Chondrocyte (in vitro differentiated cells): ENCODE measurements around the gene EFCAB9. TPM values are rescaled to one million over a fixed set of nuclear protein-coding genes. Genes with fewer than 3 reads are reported as not detected.

Source experiments
- DNase-seq: peaks from one replicate; pipeline ENCODE4 v3.0.0; 2021; ENCODE audit warnings: mixed read lengths, low spot score
- H3K27ac Mint-ChIP-seq: one replicate; pipeline ENCODE4 v1.8.0; 2021; ENCODE audit warnings: mild to moderate bottlenecking, moderate library complexity, mixed read lengths; ENCODE audit not compliant: unreplicated experiment
- H3K27me3 Mint-ChIP-seq: 2 replicates; pipeline ENCODE4 v1.8.0; 2021; ENCODE audit warnings: low read depth, mixed read lengths
- H3K36me3 Mint-ChIP-seq: 2 replicates; pipeline ENCODE4 v1.8.0; 2021; ENCODE audit warnings: low read depth, mixed read lengths
- H3K4me1 Mint-ChIP-seq: 2 replicates; pipeline ENCODE4 v1.8.0; 2021; ENCODE audit warnings: low read depth, mild to moderate bottlenecking, mixed read lengths
- H3K4me3 Mint-ChIP-seq: one replicate; pipeline ENCODE4 v1.8.0; 2021; ENCODE audit warnings: mild to moderate bottlenecking, moderate library complexity, mixed read lengths; ENCODE audit not compliant: unreplicated experiment
- H3K9me3 Mint-ChIP-seq: 2 replicates; pipeline ENCODE4 v1.8.0; 2021; ENCODE audit warnings: low read depth, mixed read lengths
- total RNA-seq: library from RNA; stranded (reverse); gene quantifications from 3 replicates; pipeline ENCODE4 v1.2.1, GENCODE V29; 2021
- TF ChIP-seq, protein P1 (sequence below): fragments of 200-600 bp; sonication (generic); IDR thresholded peaks from 2 replicates; pipeline ENCODE4 v1.5.0; 2021; ENCODE audit warnings: antibody characterized with exemption, mild to moderate bottlenecking, moderate library complexity

The EFCAB9 gene
- total RNA-seq, 1 donor from 2014 or later = not detected

DNA sequence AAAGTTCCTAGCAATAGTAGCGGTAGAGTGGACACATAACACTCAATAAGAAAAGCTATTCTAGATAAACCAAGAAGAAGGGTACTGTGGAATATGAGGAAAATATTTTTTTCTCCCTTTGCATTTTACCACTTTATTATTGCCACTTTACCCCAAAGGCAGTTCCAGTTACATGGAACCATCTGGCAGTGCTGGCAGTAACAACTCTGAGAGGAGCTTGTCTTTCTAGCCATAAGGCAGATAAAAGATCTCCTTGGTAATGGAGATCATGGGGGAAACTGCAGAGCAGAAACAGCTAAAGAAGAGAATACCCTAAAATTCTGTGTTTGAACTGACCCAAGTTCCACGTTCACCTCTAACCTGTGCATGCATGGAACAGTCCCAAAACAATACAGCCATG lies 51.1 kb downstream of the EFCAB9 start:
- TF ChIP-seq, protein P1, sequence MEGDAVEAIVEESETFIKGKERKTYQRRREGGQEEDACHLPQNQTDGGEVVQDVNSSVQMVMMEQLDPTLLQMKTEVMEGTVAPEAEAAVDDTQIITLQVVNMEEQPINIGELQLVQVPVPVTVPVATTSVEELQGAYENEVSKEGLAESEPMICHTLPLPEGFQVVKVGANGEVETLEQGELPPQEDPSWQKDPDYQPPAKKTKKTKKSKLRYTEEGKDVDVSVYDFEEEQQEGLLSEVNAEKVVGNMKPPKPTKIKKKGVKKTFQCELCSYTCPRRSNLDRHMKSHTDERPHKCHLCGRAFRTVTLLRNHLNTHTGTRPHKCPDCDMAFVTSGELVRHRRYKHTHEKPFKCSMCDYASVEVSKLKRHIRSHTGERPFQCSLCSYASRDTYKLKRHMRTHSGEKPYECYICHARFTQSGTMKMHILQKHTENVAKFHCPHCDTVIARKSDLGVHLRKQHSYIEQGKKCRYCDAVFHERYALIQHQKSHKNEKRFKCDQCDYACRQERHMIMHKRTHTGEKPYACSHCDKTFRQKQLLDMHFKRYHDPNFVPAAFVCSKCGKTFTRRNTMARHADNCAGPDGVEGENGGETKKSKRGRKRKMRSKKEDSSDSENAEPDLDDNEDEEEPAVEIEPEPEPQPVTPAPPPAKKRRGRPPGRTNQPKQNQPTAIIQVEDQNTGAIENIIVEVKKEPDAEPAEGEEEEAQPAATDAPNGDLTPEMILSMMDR = no peak
- H3K27me3 Mint-ChIP-seq = no peaks in the 10 kb centered on the region
- peaks cover 18% of the 10 kb centered on the region for H3K4me1 Mint-ChIP-seq
- H3K9me3 Mint-ChIP-seq = no peaks in the 10 kb centered on the region
- H3K4me3 Mint-ChIP-seq = no peak overlapping the region
- no peak overlapping the region for H3K27ac Mint-ChIP-seq
- peaks cover 3% of the 10 kb centered on the region for H3K36me3 Mint-ChIP-seq
- DNase-seq = no peak

DNA sequence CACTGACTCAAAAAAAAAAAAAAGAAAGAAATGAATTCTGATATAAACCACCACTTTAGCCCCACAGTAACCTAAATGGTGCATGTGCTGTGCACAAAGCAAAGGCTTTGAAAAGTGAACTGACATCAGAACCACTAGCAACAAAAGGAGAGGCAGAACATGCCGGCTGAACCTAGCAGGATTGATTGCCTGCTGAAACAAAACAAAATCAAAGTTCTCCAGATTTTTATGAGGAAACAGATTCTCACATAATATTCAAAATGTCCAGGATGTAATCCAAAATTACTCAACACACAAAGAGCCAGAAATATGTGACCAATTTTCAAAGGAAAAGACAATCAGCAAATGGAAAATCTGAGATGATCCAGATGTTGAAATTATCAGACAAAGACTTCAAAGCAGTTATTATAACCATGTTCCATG lies 51.7 kb downstream of the EFCAB9 start:
- peaks cover 3% of the 10 kb centered on the region for H3K36me3 Mint-ChIP-seq
- peaks cover 18% of the 10 kb centered on the region for H3K4me1 Mint-ChIP-seq
- no peaks in the 10 kb centered on the region for H3K27me3 Mint-ChIP-seq
- no peaks in the 10 kb centered on the region for H3K9me3 Mint-ChIP-seq
- no peak for DNase-seq
- no peak overlapping the region for H3K4me3 Mint-ChIP-seq
- H3K27ac Mint-ChIP-seq = no peak overlapping the region
- TF ChIP-seq, protein P1 = no peak

DNA sequence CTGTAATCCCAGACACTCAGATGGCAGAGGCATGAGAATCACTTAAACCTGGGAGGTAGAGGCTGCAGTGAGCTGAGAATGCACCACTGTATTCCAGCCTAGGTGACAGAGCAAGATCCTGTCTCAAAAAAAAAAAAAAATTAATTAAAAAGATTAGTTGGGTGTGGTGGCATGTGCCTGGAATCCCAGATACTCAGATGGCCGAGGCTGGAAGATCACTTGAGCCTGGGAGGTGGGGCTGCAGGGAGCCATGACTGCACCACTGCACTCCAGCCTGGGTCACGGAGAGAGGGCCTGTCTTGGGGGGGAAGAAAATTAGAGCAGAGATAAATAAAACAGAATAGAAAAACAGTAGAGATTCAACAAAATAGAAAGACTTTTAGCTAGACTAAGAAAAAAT lies 54.7 kb downstream of the EFCAB9 start:
- H3K27me3 Mint-ChIP-seq = no peaks in the 10 kb centered on the region
- no peak for DNase-seq
- no peak overlapping the region for H3K27ac Mint-ChIP-seq
- peaks cover 8% of the 10 kb centered on the region for H3K9me3 Mint-ChIP-seq
- H3K4me1 Mint-ChIP-seq = peaks cover 23% of the 10 kb centered on the region
- H3K36me3 Mint-ChIP-seq = peaks cover 12% of the 10 kb centered on the region
- TF ChIP-seq, protein P1 = no peak
- H3K4me3 Mint-ChIP-seq = no peak overlapping the region

DNA sequence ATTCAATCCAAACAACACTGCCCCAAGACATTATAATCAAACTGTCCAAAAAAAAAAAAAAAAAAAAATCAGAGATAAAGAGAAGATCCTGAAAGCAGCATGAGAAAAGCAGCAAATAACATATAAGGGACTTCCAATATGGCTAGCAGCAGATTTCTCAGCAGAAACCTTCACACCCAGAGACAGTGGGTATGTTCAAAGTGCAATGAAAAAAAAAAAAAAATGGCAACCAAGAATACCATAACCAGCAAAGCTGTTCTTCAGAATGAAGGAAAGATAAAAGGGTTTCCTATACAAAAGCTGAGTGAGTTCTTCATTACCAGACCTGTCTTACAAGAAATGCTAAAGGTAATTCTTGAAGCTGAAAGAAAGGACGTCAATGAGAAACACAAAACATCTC lies 57.4 kb downstream of the EFCAB9 start:
- no peak overlapping the region for H3K27ac Mint-ChIP-seq
- H3K4me3 Mint-ChIP-seq = no peak overlapping the region
- H3K36me3 Mint-ChIP-seq = peaks cover 12% of the 10 kb centered on the region
- H3K9me3 Mint-ChIP-seq = peaks cover 8% of the 10 kb centered on the region
- TF ChIP-seq, protein P1 = no peak
- peaks cover 16% of the 10 kb centered on the region for H3K4me1 Mint-ChIP-seq
- H3K27me3 Mint-ChIP-seq = no peaks in the 10 kb centered on the region
- DNase-seq = no peak

DNA sequence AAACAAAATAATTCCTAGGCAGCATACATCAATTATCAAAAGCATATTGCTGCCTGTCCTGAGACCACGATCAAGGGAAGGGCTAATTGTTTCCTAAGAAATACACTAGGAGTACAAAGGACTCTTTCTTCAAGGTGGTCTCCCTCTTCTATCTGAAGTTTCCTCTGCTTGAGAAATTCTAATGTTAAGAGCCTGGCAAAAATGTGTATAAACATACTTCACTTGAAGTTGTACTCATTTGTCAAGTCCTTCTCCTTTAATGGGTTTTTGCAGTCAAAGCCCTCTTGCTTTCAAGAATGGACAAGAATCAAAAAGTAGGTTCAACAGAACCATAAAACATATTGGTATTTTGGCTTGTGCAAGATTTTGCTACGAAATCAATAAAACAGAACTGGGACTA lies 58.5 kb downstream of the EFCAB9 start:
- TF ChIP-seq, protein P1 = no peak
- peaks cover 11% of the 10 kb centered on the region for H3K4me1 Mint-ChIP-seq
- no peaks in the 10 kb centered on the region for H3K27me3 Mint-ChIP-seq
- peaks cover 14% of the 10 kb centered on the region for H3K36me3 Mint-ChIP-seq
- H3K27ac Mint-ChIP-seq = no peak overlapping the region
- DNase-seq = no peak
- no peak overlapping the region for H3K4me3 Mint-ChIP-seq
- peaks cover 12% of the 10 kb centered on the region for H3K9me3 Mint-ChIP-seq

Other genes with a start within 250 kb of the EFCAB9 start
- gene FBXW11, start 187.5 kb upstream of the EFCAB9 start, total RNA-seq = 54.8 to 58.1 TPM (median 54.8 TPM) in 3 replicates
- 32.9 to 52.7 TPM (median 45.9 TPM) in 3 replicates for gene STK10, start 5.9 kb upstream of the EFCAB9 start, total RNA-seq
- gene UBTD2, start 89.6 kb downstream of the EFCAB9 start, total RNA-seq = 37.6 to 38.9 TPM (median 38.4 TPM) in 3 replicates